22Rv1 (cell line): ENCODE results near the gene DCDC1.

Source experiments
- CTCF ChIP-seq: fragments of 450-650 bp; IDR thresholded peaks from 2 replicates; pipeline ENCODE4 v1.5.1; 2017; ENCODE audit warnings: mild to moderate bottlenecking
- ZFX ChIP-seq: fragments of 450-650 bp; IDR thresholded peaks from 2 replicates; pipeline ENCODE4 v1.6.1; 2017; ENCODE audit warnings: antibody characterized with exemption, borderline replicate concordance

GRCh38 chr11:30921811-30922210 lies 447.7 kb downstream of the DCDC1 start:
- TF ChIP-seq CTCF (no peak), ZFX (no peak)
